H54 (cell line): ENCODE results near the gene NRP2.
A peak's percentile ranks its signal among the peaks of the same experiment; 100 is the strongest.

Experiments
- DNase-seq: peaks from one replicate; pipeline ENCODE4 v3.0.0; 2011; ENCODE audit warnings: low spot score, mixed read lengths; ENCODE audit not compliant: insufficient read length
- FAIRE-seq: peaks from 3 replicates; lab custom pipeline; 2011; peaks lifted over from hg19 to GRCh38; lab: Jason Lieb, UNC
- POLR2A ChIP-seq: IDR thresholded peaks from 2 replicates; pipeline ENCODE4 v1.6.1; 2011; ENCODE audit warnings: low read depth, mild to moderate bottlenecking, low read length

NRP2 gene

DNA sequence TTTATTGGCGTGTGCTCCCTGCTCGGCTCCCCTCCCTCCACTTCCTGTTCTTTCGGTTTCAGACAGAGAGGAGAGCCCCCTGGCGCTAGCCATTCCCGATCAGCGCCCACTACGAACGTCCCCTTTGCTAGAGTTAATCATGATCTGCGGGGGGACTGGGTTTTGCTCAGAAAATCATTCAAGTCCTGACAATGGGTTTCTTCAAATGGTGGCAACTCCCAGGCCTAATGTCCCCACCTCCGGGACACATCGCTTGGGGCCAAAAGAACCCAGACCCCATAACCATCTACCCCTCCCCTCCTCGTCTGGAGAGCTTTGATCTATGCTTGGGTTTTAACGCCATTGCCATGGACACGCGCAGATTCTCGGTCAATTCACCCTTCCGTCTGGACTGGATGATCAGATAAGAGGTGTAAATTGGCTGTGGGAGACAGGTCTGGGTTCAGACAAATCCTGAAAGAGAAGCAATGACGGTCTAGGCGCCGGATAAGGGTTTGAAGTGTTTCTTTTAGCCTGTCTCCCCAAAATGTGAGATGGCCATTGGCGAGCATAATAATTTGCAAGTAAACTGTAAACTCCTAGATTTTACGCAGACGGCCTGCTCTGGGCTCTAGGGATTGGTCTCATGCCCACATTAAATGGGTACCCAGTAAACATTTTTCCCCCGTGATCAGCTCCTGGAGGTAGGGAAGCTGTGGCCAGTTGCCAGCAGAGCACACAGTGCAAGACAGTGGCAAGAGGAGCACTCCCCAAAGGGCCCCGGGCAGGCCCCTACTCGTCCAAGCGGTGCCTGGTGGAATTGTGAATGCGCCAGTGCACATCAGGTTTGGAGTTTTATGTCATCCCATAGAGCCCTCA, 4.7 kb downstream of the NRP2 start:
- FAIRE-seq = no peak
- DNase-seq = no peak
- no peak for TF ChIP-seq POLR2A

GRCh38 chr2:205687641-205687956, 5.3 kb downstream of the NRP2 start:
- FAIRE-seq = no peak
- DNase-seq = no peak
- TF ChIP-seq POLR2A = no peak

- no peak for FAIRE-seq
- DNase-seq = no peak
- no peak for TF ChIP-seq POLR2A
Measured at GRCh38 chr2:205688417-205689200, 6.3 kb downstream of the NRP2 start.

DNA sequence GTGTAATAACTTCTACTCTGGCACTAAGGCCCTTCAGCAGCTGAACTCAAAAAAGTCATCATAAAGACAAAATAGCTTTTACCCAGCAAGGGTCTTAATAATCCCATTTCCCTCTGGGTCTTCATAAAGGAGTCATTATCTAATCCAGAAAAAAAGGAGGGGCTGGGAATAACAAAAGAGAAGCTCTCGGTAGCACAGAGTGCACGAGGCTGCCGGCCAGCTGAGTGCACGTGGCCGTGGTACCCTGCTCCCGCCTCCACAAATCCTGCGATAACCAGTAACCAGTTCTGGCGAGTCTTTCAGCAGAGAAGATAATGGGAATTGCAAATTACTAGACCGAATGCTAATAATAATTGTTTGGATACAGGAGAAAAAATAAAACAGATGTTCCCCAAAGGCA, 7.5 kb downstream of the NRP2 start:
- no peak for TF ChIP-seq POLR2A
- DNase-seq = no peak
- no peak for FAIRE-seq

GRCh38 chr2:205692104-205692503, 9.8 kb downstream of the NRP2 start:
- DNase-seq = no peak
- FAIRE-seq = no peak
- TF ChIP-seq POLR2A = no peak

- TF ChIP-seq POLR2A = no peak
- DNase-seq (no peak), FAIRE-seq (no peak)
Measured at GRCh38 chr2:205694256-205694655, 12.0 kb downstream of the NRP2 start.

- FAIRE-seq (no peak), DNase-seq (no peak)
- TF ChIP-seq POLR2A = no peak
Measured at GRCh38 chr2:205695460-205695991, 13.2 kb downstream of the NRP2 start.

- no peak for TF ChIP-seq POLR2A
- DNase-seq (no peak), FAIRE-seq (no peak)
Measured at GRCh38 chr2:205696331-205696926, 14.1 kb downstream of the NRP2 start.

GRCh38 chr2:205696927-205697441, 14.7 kb downstream of the NRP2 start:
- no peak for DNase-seq
- no peak for TF ChIP-seq POLR2A
- no peak for FAIRE-seq

DNA sequence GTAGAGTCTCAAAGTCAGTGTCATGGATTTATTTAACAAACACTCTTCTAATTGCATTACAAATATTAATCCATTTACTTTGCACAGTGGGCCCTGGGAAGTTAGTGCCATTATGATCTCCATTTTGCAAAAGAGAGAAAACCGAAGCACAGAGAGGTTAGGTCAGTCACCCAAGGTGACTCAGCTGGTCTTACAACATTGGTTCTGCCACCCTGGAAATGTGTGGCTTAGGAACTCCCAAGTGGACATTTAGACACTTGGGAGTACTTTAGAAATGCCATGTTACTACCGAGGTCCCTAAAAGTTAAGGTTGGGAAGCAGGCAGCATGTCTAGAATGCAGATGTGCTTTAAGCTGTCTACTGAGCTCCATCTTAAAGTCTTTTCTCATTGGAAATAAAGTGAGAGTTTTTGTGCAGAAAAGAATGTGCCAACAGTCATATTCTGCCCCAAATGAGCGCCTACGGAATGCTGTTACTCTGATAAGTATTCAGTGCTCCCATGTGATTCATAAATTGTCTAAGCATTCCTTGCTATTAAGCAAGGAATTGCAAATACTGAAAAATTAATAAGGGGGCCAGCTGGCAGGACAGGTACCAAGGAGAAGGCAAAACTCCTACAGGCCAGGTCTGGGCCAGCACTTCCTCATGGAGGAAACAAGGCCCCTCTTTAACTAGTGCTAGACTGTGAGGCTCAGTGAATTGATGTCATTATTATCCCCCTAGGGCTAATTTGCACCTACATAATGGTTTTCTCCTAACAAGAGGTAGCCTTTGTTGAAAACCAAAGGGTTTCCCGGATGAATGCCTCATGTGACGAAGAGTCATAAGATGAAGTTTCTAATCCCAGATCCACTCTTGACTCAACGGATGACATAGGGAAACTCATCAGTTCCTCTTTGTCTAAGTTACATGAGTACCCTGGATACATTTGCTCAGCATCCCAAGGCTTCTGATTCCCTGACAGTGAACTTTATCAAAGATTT, 16.3 kb downstream of the NRP2 start:
- FAIRE-seq = no peak
- no peak for TF ChIP-seq POLR2A
- DNase-seq = no peak

- TF ChIP-seq POLR2A = no peak
- DNase-seq = no peak
- FAIRE-seq = no peak
Measured at GRCh38 chr2:205699515-205700289, 17.4 kb downstream of the NRP2 start.

- peak; percentile 58 for DNase-seq
- peak; percentile 90 for FAIRE-seq
- TF ChIP-seq POLR2A = no peak
Measured at GRCh38 chr2:205700331-205701132, 18.2 kb downstream of the NRP2 start.
